Kidney epithelial cell (primary cell): ENCODE data around the gene CHL1. TPM values are rescaled to one million over a fixed set of nuclear protein-coding genes. Genes with fewer than 3 reads are reported as not detected.

ENCODE experiments used
- DNase-seq: peaks from one replicate; pipeline ENCODE4 v3.0.0-alpha.2; 2010; ENCODE audit warnings: low read depth
- H3K27me3 ChIP-seq: 2 replicates; pipeline ENCODE4 v1.6.0; 2011; ENCODE audit warnings: low read length; ENCODE audit not compliant: control insufficient read depth, insufficient read depth
- H3K36me3 ChIP-seq: 2 replicates; pipeline ENCODE4 v1.5.1; 2011; ENCODE audit warnings: low read length; ENCODE audit not compliant: control insufficient read depth, insufficient read depth
- H3K4me3 ChIP-seq: 2 replicates; pipeline ENCODE4 v1.5.1; 2011; ENCODE audit warnings: low read depth, mild to moderate bottlenecking, control low read depth, low read length
- total RNA-seq: library from RNA; depleted of rRNA; stranded (reverse); fragments of >200 nt; gene quantifications from 2 replicates; pipeline ENCODE4 v1.2.3, GENCODE V29; 2015
- TF ChIP-seq, protein P1 (sequence below): IDR thresholded peaks from 2 replicates; pipeline ENCODE4 v1.5.1; 2011; ENCODE audit warnings: mild to moderate bottlenecking, moderate library complexity, low read length, control low read depth, inconsistent platforms; ENCODE audit not compliant: insufficient read depth, poor library complexity, severe bottlenecking

CHL1 gene
- total RNA-seq, 1 donor from 2014 or later = 0.33 TPM

DNA sequence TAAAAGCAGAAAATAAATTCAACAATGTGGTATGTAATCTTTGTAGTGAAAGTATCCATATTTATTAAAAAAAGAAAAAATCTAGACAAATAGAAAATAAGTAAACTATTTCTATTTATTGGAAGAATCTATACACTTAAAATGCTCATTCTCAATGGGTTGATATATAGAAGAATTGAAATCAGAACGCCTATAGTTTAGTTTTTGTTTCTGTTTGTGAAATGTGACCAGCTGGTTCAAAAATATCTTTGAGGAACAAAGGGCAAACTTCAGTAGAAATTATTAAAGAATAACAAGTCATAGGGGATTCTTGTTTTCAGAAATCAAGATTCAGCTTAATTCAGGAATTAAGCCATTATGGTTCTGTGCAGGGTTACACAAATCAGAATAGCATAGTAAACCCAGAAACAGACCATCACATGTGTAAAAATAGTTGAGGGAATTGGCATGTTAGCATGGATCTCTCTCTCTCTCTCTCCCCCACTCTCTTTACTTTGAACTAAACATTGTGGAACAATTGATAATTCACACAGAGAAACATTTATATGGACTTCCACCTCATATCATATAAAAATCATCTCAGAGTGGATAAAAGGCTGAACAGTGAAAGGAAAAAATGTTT lies 134.0 kb downstream of the CHL1 start:
- TF ChIP-seq, protein P1, sequence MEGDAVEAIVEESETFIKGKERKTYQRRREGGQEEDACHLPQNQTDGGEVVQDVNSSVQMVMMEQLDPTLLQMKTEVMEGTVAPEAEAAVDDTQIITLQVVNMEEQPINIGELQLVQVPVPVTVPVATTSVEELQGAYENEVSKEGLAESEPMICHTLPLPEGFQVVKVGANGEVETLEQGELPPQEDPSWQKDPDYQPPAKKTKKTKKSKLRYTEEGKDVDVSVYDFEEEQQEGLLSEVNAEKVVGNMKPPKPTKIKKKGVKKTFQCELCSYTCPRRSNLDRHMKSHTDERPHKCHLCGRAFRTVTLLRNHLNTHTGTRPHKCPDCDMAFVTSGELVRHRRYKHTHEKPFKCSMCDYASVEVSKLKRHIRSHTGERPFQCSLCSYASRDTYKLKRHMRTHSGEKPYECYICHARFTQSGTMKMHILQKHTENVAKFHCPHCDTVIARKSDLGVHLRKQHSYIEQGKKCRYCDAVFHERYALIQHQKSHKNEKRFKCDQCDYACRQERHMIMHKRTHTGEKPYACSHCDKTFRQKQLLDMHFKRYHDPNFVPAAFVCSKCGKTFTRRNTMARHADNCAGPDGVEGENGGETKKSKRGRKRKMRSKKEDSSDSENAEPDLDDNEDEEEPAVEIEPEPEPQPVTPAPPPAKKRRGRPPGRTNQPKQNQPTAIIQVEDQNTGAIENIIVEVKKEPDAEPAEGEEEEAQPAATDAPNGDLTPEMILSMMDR = no peak
- no peaks in the 10 kb centered on the region for H3K36me3 ChIP-seq
- no peaks in the 10 kb centered on the region for H3K27me3 ChIP-seq
- H3K4me3 ChIP-seq = no peak overlapping the region
- no peak for DNase-seq

DNA sequence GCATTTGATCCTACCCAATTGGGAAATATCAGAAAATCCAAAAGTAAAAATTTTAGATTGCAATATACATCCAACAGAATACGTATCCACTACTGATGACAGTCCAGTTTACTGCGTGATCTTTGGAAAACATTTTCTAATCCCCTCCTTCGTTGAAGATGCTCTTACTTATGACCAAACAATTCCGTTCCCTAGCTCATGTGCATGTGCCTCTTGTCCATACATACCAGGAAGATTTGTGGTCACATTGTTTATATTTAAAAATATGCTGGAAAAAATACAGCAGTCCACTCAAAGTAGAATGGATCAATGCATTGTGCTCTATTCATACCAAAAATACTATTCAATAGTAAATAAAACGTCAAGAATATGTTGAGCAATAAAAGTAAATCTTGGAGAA lies 135.3 kb downstream of the CHL1 start:
- Histone ChIP-seq H3K27me3 (no peaks in the 10 kb centered on the region), H3K36me3 (no peaks in the 10 kb centered on the region), H3K4me3 (no peak overlapping the region)
- TF ChIP-seq, protein P1 = no peak
- DNase-seq = no peak

- Histone ChIP-seq H3K4me3 (no peak overlapping the region), H3K36me3 (no peaks in the 10 kb centered on the region), H3K27me3 (no peaks in the 10 kb centered on the region)
- no peak for DNase-seq
- TF ChIP-seq, protein P1 = no peak
Observed at GRCh38 chr3:332701-333100, 136.1 kb downstream of the CHL1 start.

DNA sequence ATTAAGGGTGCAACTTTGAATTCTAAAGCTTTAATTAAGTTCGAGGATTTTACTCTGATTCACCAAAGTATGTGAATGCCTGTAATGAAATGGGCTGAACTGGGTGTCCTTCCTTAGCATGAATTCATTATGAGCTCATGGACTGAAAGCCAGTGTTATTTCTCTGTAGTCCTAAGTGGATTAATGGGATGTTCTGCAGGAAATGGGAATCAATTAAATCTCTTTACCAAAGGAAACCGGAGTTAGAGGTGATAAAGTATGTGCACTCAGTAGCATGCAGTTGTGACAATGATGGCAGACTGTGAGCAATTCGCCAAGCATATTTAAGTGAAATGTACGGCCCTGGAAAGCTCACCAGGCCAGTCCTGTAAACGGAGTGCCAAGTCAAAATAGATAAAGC lies 138.7 kb downstream of the CHL1 start:
- Histone ChIP-seq H3K4me3 (no peak overlapping the region), H3K27me3 (no peaks in the 10 kb centered on the region), H3K36me3 (no peaks in the 10 kb centered on the region)
- no peak for DNase-seq
- TF ChIP-seq, protein P1 = no peak

GRCh38 chr3:339351-339750 lies 142.8 kb downstream of the CHL1 start:
- Histone ChIP-seq H3K27me3 (no peaks in the 10 kb centered on the region), H3K4me3 (no peak overlapping the region), H3K36me3 (no peaks in the 10 kb centered on the region)
- DNase-seq = no peak
- TF ChIP-seq, protein P1 = no peak

- TF ChIP-seq, protein P1 = no peak
- Histone ChIP-seq H3K4me3 (no peak overlapping the region), H3K27me3 (no peaks in the 10 kb centered on the region), H3K36me3 (no peaks in the 10 kb centered on the region)
- DNase-seq = no peak
Observed at GRCh38 chr3:341998-342397, 145.4 kb downstream of the CHL1 start.
